Adrenal gland (tissue), 12 donors: ENCODE results near the gene ZNHIT1. TPM values are rescaled to one million over a fixed set of nuclear protein-coding genes. Genes with fewer than 3 reads are reported as not detected.

Experiments
- DNase-seq, 7 donors: peaks; one replicate each; pipeline ENCODE4 v3.0.0-alpha.2; 2019 to 2020
- H3K27ac ChIP-seq, 5 donors: fragments of 200-600 bp; sonication (generic) in 4 of 5; 1 replicate in 3 of 5; 2 replicates in 2 of 5; pipeline versions ENCODE4 v1.5.1 to v1.8.0; 2016 to 2020; ENCODE audit warnings: mild to moderate bottlenecking in 1 of 5
- H3K27me3 ChIP-seq: fragments of 200-600 bp; 2 replicates; pipeline ENCODE4 v1.8.0; 2021
- H3K36me3 ChIP-seq, 2 donors: fragments of 200-600 bp; replicated peaks in 1 of 2; 1 replicate in 1 of 2; 2 replicates in 1 of 2; pipeline versions ENCODE4 v1.5.1 to v1.8.0; 2018 to 2022
- H3K4me1 ChIP-seq, 2 donors: fragments of 200-600 bp; replicated peaks in 1 of 2; 1 replicate in 1 of 2; 2 replicates in 1 of 2; pipeline versions ENCODE4 v1.5.1 to v1.8.0; 2018 to 2021
- H3K4me3 ChIP-seq, 4 donors: fragments of 200-600 bp; sonication (generic) in 3 of 4; one replicate each; pipeline ENCODE4 v1.5.1; 2016 to 2018
- H3K9me3 ChIP-seq, 3 donors: fragments of 200-600 bp; sonication (generic) in 1 of 3; replicated peaks in 1 of 3; 1 replicate in 2 of 3; 2 replicates in 1 of 3; pipeline versions ENCODE4 v1.5.1 to v1.8.0; 2016 to 2021
- POLR2A ChIP-seq, 2 donors: fragments of 450-650 bp; IDR thresholded peaks; one replicate each; pipeline ENCODE4 v1.6.1; 2017; ENCODE audit warnings: antibody characterized with exemption in 2 of 2, mild to moderate bottlenecking in 2 of 2, moderate library complexity in 1 of 2
- WGBS, 4 donors: extraction: QIAGEN DNeasy Blood & Tissue Kit in 2 of 4; methylation state at CpG; one replicate each; pipeline versions ENCODE4 v1.1.5 to v1.1.7; 2013 to 2017; 5-methylcytosine and 5-hydroxymethylcytosine counted together
- intact Hi-C, 2 donors: fragments of 100-400 bp; cut with DNase I; formaldehyde crosslinking; loops; one replicate each; pipeline versions ENCODE4 v1.14.1 to v1.15.0; 2022 to 2023
- polyA plus RNA-seq, 3 donors: library from polyadenylated mRNA; stranded (reverse); fragments of 200-250 nt in 2 of 3; fragments of 350-450 nt in 1 of 3; fragmentation: Illumina TruSeq in 1 of 3; extraction: RNeasy Lipid Tissue Mini Kit (QIAGEN cat#74804) in 1 of 3; gene quantifications; one replicate each; pipeline ENCODE4 v1.2.3, GENCODE V29; 2013 to 2014
- small RNA-seq, 2 donors: library from RNA; depleted of rRNA; stranded (forward); fragments of <200 nt; gene quantifications; one replicate each; pipeline ENCODE3, GENCODE V24; 2016
- total RNA-seq, 9 donors: library from RNA; depleted of rRNA in 4 of 9; stranded (reverse); fragments of >200 nt in 4 of 9; fragments of 120-200 nt in 1 of 9; fragmentation: NEBNext Ultra II Directional in 1 of 9; extraction: Animal tissue kit (Norgen Biotek cat#: 25700) in 1 of 9; gene quantifications; one replicate each; pipeline versions ENCODE4 v1.1.0 to v1.2.4, GENCODE V29; 2013 to 2023
- TF ChIP-seq, protein P1 (sequence below), 6 experiments: fragments of 450-650 bp in 4 of 6; fragments of 200-600 bp in 2 of 6; sonication (generic) in 1 of 6; IDR thresholded peaks; 1 replicate in 5 of 6; 2 replicates in 1 of 6; pipeline versions ENCODE4 v1.5.1 to v1.8.0; 2016 to 2021; ENCODE audit warnings: antibody characterized with exemption in 6 of 6, mild to moderate bottlenecking in 2 of 6, moderate library complexity in 1 of 6
- donor health status: healthy with polysubstance abuse.
- donor health status: Bipolar disorder and iron deficiency.
- donor health status: DM: yes; HTN: yes; CAD: no.
- donor health status: DM: no; HTN: no; CAD: no.
- donor health status: DM: no; HTN: no; CAD: no.
- donor health status: DM: yes; HTN: yes; CAD: no.

Gene ZNHIT1
- total and polyA plus RNA-seq, 12 donors, result 34.7 to 228 (median 104) TPM

GRCh38 chr7:101265622-101266516 lies 47.9 kb downstream of the ZNHIT1 start:
- no peaks in the 10 kb centered on the region for H3K9me3 ChIP-seq
- WGBS, 4 donors, result 74 to 81% (median 76%) methylated on average over 17 of the region's 17 CpGs
- H3K27ac ChIP-seq, result no peak overlapping the region
- intact Hi-C loops, result no loop called here
- H3K36me3 ChIP-seq, result no peaks in the 10 kb centered on the region
- no peak for DNase-seq
- TF ChIP-seq POLR2A (IDR thresholded peaks at IDR 0.05), result no peak
- TF ChIP-seq, protein P1, sequence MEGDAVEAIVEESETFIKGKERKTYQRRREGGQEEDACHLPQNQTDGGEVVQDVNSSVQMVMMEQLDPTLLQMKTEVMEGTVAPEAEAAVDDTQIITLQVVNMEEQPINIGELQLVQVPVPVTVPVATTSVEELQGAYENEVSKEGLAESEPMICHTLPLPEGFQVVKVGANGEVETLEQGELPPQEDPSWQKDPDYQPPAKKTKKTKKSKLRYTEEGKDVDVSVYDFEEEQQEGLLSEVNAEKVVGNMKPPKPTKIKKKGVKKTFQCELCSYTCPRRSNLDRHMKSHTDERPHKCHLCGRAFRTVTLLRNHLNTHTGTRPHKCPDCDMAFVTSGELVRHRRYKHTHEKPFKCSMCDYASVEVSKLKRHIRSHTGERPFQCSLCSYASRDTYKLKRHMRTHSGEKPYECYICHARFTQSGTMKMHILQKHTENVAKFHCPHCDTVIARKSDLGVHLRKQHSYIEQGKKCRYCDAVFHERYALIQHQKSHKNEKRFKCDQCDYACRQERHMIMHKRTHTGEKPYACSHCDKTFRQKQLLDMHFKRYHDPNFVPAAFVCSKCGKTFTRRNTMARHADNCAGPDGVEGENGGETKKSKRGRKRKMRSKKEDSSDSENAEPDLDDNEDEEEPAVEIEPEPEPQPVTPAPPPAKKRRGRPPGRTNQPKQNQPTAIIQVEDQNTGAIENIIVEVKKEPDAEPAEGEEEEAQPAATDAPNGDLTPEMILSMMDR (IDR thresholded peaks at IDR 0.05), result no peak
- no peaks in the 10 kb centered on the region for H3K27me3 ChIP-seq
- no peak overlapping the region for H3K4me3 ChIP-seq
- H3K4me1 ChIP-seq, result no peaks in the 10 kb centered on the region

GRCh38 chr7:101269664-101270063 lies 51.7 kb downstream of the ZNHIT1 start:
- H3K9me3 ChIP-seq, result no peaks in the 10 kb centered on the region
- H3K4me3 ChIP-seq, result no peak overlapping the region
- H3K4me1 ChIP-seq, result no peaks in the 10 kb centered on the region
- intact Hi-C loops, result no loop called here
- no peaks in the 10 kb centered on the region for H3K27me3 ChIP-seq
- DNase-seq, result no peak
- no peak overlapping the region for H3K27ac ChIP-seq
- WGBS, 4 donors, result 85 to 88% (median 86%) methylated on average over 21 of the region's 21 CpGs
- no peaks in the 10 kb centered on the region for H3K36me3 ChIP-seq
- TF ChIP-seq POLR2A (IDR thresholded peaks at IDR 0.05), result no peak
- TF ChIP-seq, protein P1 (IDR thresholded peaks at IDR 0.05), result no peak

GRCh38 chr7:101271021-101271420 lies 53.1 kb downstream of the ZNHIT1 start:
- Histone ChIP-seq H3K4me3 (no peak overlapping the region), H3K4me1 (no peaks in the 10 kb centered on the region), H3K27me3 (no peaks in the 10 kb centered on the region), H3K9me3 (no peaks in the 10 kb centered on the region), H3K36me3 (no peaks in the 10 kb centered on the region), H3K27ac (no peak overlapping the region)
- TF ChIP-seq, protein P1 (IDR thresholded peaks at IDR 0.05), result no peak
- TF ChIP-seq POLR2A (IDR thresholded peaks at IDR 0.05), result no peak
- intact Hi-C loops, result no loop called here
- 77 to 81% (median 79%) methylated on average over 5 of the region's 5 CpGs for whole genome bisulfite sequencing, 4 donors
- no peak for DNase-seq

- H3K27me3 ChIP-seq, result no peaks in the 10 kb centered on the region
- intact Hi-C loops, result no loop called here
- TF ChIP-seq, protein P1 (IDR thresholded peaks at IDR 0.05), result no peak
- no peak for TF ChIP-seq POLR2A (IDR thresholded peaks at IDR 0.05)
These were observed 55.2 kb downstream of the ZNHIT1 start for GRCh38 chr7:101273206-101273605.

More at GRCh38 chr7:101273206-101273605, 55.2 kb downstream of the ZNHIT1 start:
- H3K4me3 ChIP-seq, result no peak overlapping the region
- no peaks in the 10 kb centered on the region for H3K9me3 ChIP-seq
- no peak for DNase-seq
- no peaks in the 10 kb centered on the region for H3K4me1 ChIP-seq
- no peaks in the 10 kb centered on the region for H3K36me3 ChIP-seq
- no peak overlapping the region for H3K27ac ChIP-seq
- WGBS, 4 donors, result 55 to 64% (median 63%) methylated on average over 4 of the region's 4 CpGs

Small RNA genes within 50 kb of the gene (small RNA-seq; reads per million reads assigned to genes)
- gene RNU6-1104P, result 0 to 0.12 reads per million in 2 donors

Other genes with a start within 250 kb of the ZNHIT1 start
- gene MUC12, start 248.6 kb upstream of the ZNHIT1 start, total RNA-seq, result 1 to 10 TPM in 1 of 9 donors, under 1 TPM in 4, not detected in 4; 0.07 to 1.2 (median 0.55) TPM
- 1 to 10 TPM in 2 of 3 donors, under 1 TPM in 1; 0.44 to 3.3 (median 3.0) TPM for gene MUC12, start 248.6 kb upstream of the ZNHIT1 start, polyA plus RNA-seq
- not detected for gene MUC17, start 198.1 kb upstream of the ZNHIT1 start, total RNA-seq
- not detected for gene MUC17, start 198.1 kb upstream of the ZNHIT1 start, polyA plus RNA-seq
- 10 to 100 TPM; 10.6 to 57.3 (median 29.5) TPM for gene TRIM56, start 132.7 kb upstream of the ZNHIT1 start, total RNA-seq
- gene TRIM56, start 132.7 kb upstream of the ZNHIT1 start, polyA plus RNA-seq, result 10 to 100 TPM in 2 of 3 donors, 1 to 10 TPM in 1; 8.3 to 24.1 (median 16.3) TPM
- 100 to 1,000 TPM in 1 of 9 donors, 10 to 100 TPM in 6, 1 to 10 TPM in 2; 4.8 to 118 (median 18.8) TPM for gene SERPINE1, start 91.1 kb upstream of the ZNHIT1 start, total RNA-seq
- 10 to 100 TPM in 2 of 3 donors, 1 to 10 TPM in 1; 9.1 to 23.1 (median 23.0) TPM for gene SERPINE1, start 91.1 kb upstream of the ZNHIT1 start, polyA plus RNA-seq
- 100 to 1,000 TPM in 1 of 9 donors, 10 to 100 TPM in 8; 26.9 to 190 (median 45.8) TPM for gene AP1S1, start 63.7 kb upstream of the ZNHIT1 start, total RNA-seq
- 10 to 100 TPM; 20.4 to 35.4 (median 30.0) TPM for gene AP1S1, start 63.7 kb upstream of the ZNHIT1 start, polyA plus RNA-seq
- 10 to 100 TPM in 2 of 9 donors, 1 to 10 TPM in 3, under 1 TPM in 1, not detected in 3; 0.97 to 14.3 (median 3.3) TPM for gene VGF, start 52.6 kb upstream of the ZNHIT1 start, total RNA-seq
- 10 to 100 TPM in 1 of 3 donors, 1 to 10 TPM in 2; 1.9 to 12.8 (median 4.6) TPM for gene VGF, start 52.6 kb upstream of the ZNHIT1 start, polyA plus RNA-seq
- under 1 TPM in 1 of 9 donors, not detected in 8; 0.14 TPM for gene NAT16, start 37.9 kb upstream of the ZNHIT1 start, total RNA-seq
- gene NAT16, start 37.9 kb upstream of the ZNHIT1 start, polyA plus RNA-seq, result not detected
- not detected for gene MOGAT3, start 17.1 kb upstream of the ZNHIT1 start, total RNA-seq
- not detected for gene MOGAT3, start 17.1 kb upstream of the ZNHIT1 start, polyA plus RNA-seq
- 10 to 100 TPM; 24.1 to 62.2 (median 50.8) TPM for gene PLOD3, start 584 bp upstream of the ZNHIT1 start, total RNA-seq
- 10 to 100 TPM; 35.4 to 59.8 (median 54.4) TPM for gene PLOD3, start 584 bp upstream of the ZNHIT1 start, polyA plus RNA-seq
- 1 to 10 TPM; 2.0 to 7.8 (median 3.6) TPM for gene CLDN15, start 19.6 kb downstream of the ZNHIT1 start, total RNA-seq
- 10 to 100 TPM in 1 of 3 donors, 1 to 10 TPM in 1, under 1 TPM in 1; 0.70 to 10.9 (median 6.5) TPM for gene CLDN15, start 19.6 kb downstream of the ZNHIT1 start, polyA plus RNA-seq
- 100 to 1,000 TPM; 216 to 439 (median 287) TPM for gene FIS1, start 26.9 kb downstream of the ZNHIT1 start, total RNA-seq
- 100 to 1,000 TPM; 158 to 230 (median 168) TPM for gene FIS1, start 26.9 kb downstream of the ZNHIT1 start, polyA plus RNA-seq
- gene IFT22, start 103.6 kb downstream of the ZNHIT1 start, total RNA-seq, result 10 to 100 TPM; 22.5 to 72.2 (median 34.7) TPM
- gene IFT22, start 103.6 kb downstream of the ZNHIT1 start, polyA plus RNA-seq, result 10 to 100 TPM; 14.7 to 40.9 (median 22.5) TPM
- gene COL26A1, start 144.7 kb downstream of the ZNHIT1 start, total RNA-seq, result 10 to 100 TPM in 2 of 9 donors, 1 to 10 TPM in 7; 1.8 to 18.8 (median 5.0) TPM
- gene COL26A1, start 144.7 kb downstream of the ZNHIT1 start, polyA plus RNA-seq, result 10 to 100 TPM in 1 of 3 donors, 1 to 10 TPM in 1, under 1 TPM in 1; 0.64 to 15.0 (median 3.4) TPM